SK-N-MC (cell line): ENCODE data around the gene NAT14.

Source experiments
- EZH2 ChIP-seq: fragments of 200-600 bp; sonication (generic); IDR thresholded peaks from one replicate; pipeline ENCODE4 v1.6.1; 2017; ENCODE audit warnings: antibody characterized with exemption
- FOXP2 ChIP-seq: optimal IDR thresholded peaks from 2 replicates; pipeline ENCODE3; 2011; ENCODE audit warnings: mild to moderate bottlenecking, moderate library complexity; ENCODE audit not compliant: insufficient read depth; ENCODE audit errors: extremely low read length, control extremely low read depth
- POLR2AphosphoS5 ChIP-seq: IDR thresholded peaks from 2 replicates; pipeline ENCODE4 v1.6.1; 2012; ENCODE audit warnings: mild to moderate bottlenecking, low read depth, low read length, borderline replicate concordance

GRCh38 chr19:55468054-55468393 lies 17.0 kb upstream of the NAT14 start:
- TF ChIP-seq POLR2AphosphoS5 (no peak), EZH2 (no peak), FOXP2 (no peak)
